HL-60 (cell line): ENCODE measurements around the gene AKT2.

ENCODE experiments used
- DNase-seq, 2 experiments: peaks; one replicate each; pipeline ENCODE4 v3.0.0-alpha.2; 2010 to 2020; ENCODE audit warnings: low read depth in 1 of 2, low spot score in 1 of 2
- H3K27ac ChIP-seq: fragments of 250-450 bp; sonication (Bioruptor Pico); replicated peaks from 2 replicates; pipeline ENCODE4 v1.5.1; 2020; ENCODE audit warnings: mild to moderate bottlenecking, moderate library complexity
- H3K27me3 ChIP-seq: fragments of 250-450 bp; sonication (Bioruptor Pico); 2 replicates; pipeline ENCODE4 v1.5.1; 2021; ENCODE audit warnings: mild to moderate bottlenecking, moderate library complexity; ENCODE audit not compliant: insufficient read depth, poor library complexity, severe bottlenecking
- H3K4me3 ChIP-seq: replicated peaks from 2 replicates; pipeline ENCODE4 v1.5.1; 2011; ENCODE audit warnings: mild to moderate bottlenecking, control low read depth, low read length; ENCODE audit not compliant: insufficient read depth
- CTCF ChIP-seq: IDR thresholded peaks from one replicate; pipeline ENCODE4 v1.5.1; 2011; ENCODE audit warnings: low read length, control low read depth, inconsistent platforms; ENCODE audit not compliant: insufficient read depth
- GABPA ChIP-seq: IDR thresholded peaks from 2 replicates; pipeline ENCODE4 v1.6.1; 2012; ENCODE audit warnings: low read depth
- POLR2AphosphoS5 ChIP-seq: IDR thresholded peaks from 2 replicates; pipeline ENCODE4 v1.6.1; 2012; ENCODE audit warnings: low read depth
- REST ChIP-seq: IDR thresholded peaks from 2 replicates; pipeline ENCODE4 v1.6.1; 2012; ENCODE audit warnings: low read depth; ENCODE audit not compliant: insufficient replicate concordance
- SPI1 ChIP-seq: IDR thresholded peaks from 2 replicates; pipeline ENCODE4 v1.6.1; 2012; ENCODE audit warnings: low read depth, mild to moderate bottlenecking, borderline replicate concordance

The AKT2 gene

GRCh38 chr19:40216013-40216776 lies 69.0 kb downstream of the AKT2 start:
- Histone ChIP-seq H3K27ac (no peak overlapping the region), H3K27me3 (peaks cover 37% of the 10 kb centered on the region), H3K4me3 (no peak overlapping the region)
- TF ChIP-seq POLR2AphosphoS5 (no peak), GABPA (no peak), CTCF (no peak), REST (no peak), SPI1 (no peak)
- DNase-seq, result no peak

GRCh38 chr19:40214936-40215335 lies 70.2 kb downstream of the AKT2 start:
- Histone ChIP-seq H3K27ac (no peak overlapping the region), H3K27me3 (peaks cover 32% of the 10 kb centered on the region), H3K4me3 (no peak overlapping the region)
- TF ChIP-seq GABPA, result no peak
- TF ChIP-seq SPI1, result no peak
- no peak for TF ChIP-seq POLR2AphosphoS5
- no peak for TF ChIP-seq REST
- no peak for TF ChIP-seq CTCF
- no peak for DNase-seq

GRCh38 chr19:40213882-40214570 lies 71.1 kb downstream of the AKT2 start:
- DNase-seq, result no peak
- no peak overlapping the region for H3K4me3 ChIP-seq
- TF ChIP-seq CTCF (no peak), POLR2AphosphoS5 (no peak), REST (no peak), SPI1 (no peak), GABPA (no peak)
- peaks cover 23% of the 10 kb centered on the region for H3K27me3 ChIP-seq
- H3K27ac ChIP-seq, result no peak overlapping the region
